CMK (cell line): Measurements from ENCODE around the gene CACHD1.

ENCODE experiments used
- DNase-seq: peaks from one replicate; pipeline ENCODE4 v3.0.0-alpha.2; 2010; ENCODE audit warnings: low read depth

The CACHD1 gene

DNA sequence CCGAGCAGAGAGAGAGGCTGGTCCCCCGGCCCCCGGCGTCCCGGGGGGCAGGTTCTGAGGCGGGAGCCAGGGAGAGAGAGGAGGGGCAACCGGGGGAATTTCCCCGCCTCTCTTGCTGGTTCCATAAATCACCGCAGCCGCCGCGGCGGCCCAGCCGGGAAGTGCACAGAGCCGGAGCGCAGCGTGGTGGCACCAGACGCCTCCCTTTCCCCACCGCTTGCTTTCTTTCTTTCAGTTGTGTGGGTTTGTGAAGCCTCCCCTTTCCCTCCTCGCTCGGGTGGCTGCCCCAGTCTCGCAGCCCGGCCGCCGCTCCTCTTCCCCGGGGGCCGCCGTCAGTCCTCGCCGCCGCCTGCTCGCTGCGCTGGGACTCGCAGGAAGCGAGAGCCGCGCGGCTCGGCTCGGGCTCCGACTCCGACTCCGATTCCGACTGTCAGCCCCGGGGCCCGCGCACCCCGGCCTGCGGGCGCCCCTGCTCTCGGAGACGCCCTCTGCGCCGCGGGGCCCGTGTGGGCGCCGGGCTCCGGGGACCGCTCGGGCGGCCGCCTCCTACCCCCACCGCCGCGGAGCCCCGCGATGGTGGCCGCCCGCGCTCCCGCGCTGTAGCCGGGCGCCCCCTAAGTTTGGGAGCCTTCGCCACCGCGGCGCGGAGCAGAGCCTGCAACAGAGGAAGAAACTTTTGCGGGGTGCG, at the start of gene CACHD1:
Gene CACHD1, plus strand, starts transcription at position 153 of the 688 bp plus-strand sequence. CDS start 616 bp downstream, outside the sequence.
- DNase-seq, result no peak

DNA sequence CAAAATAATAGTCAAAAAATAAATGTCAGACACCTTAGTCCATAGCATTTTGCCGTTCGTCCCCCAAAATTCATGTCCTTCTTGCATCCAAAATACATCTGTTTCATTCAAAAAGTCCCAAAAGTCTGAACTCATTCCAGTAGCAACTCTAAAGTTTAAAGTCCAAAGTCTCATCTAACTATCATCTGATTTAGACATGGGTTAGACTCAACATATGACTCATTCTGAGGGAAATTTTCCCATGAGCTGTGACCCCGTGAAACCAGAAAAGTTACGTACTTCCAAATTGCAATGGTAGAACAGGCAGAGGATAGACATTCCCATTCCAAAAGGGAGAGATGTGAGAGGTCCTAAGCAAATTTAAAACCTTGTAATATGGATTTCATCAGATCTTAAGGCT, 48.6 kb upstream of the CACHD1 start:
- no peak for DNase-seq

DNA sequence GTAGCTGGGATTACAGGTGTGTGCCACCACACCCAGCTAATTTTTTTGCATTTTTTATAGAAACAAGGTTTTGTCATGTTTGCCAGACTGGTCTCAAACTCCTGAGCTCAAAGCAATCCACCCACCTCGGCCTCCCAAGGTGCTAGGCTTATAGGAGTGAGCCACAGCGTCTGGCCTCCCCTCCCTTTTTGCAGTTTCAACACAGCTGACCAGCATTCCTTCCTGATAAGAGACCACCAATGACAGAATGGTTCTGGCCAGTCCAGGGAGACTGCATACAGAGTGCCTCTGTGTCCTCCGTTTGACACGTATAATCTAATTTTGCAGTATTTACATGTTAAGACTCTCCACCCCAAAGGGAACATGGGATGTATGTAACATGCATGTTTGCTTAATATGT, 46.4 kb upstream of the CACHD1 start:
- DNase-seq, result no peak

DNA sequence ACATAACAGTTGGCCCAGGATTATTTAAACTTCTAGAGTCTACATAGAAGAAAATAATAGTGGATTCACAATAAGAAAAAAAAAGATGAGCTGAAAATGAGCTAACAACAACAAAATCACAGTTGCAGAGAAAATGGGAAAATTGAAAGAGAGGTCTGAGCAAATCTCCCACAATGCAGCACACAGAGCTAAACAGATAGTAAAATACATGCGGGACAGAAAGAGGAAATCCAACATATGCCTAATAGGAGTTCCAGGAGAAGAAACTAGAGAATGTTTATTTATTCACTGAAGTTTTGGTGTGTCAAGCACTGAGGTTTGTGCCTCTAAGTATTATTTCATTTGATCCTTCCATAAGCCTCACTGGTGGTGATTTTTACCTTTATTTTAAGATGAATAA, 45.5 kb upstream of the CACHD1 start:
- no peak for DNase-seq

DNA sequence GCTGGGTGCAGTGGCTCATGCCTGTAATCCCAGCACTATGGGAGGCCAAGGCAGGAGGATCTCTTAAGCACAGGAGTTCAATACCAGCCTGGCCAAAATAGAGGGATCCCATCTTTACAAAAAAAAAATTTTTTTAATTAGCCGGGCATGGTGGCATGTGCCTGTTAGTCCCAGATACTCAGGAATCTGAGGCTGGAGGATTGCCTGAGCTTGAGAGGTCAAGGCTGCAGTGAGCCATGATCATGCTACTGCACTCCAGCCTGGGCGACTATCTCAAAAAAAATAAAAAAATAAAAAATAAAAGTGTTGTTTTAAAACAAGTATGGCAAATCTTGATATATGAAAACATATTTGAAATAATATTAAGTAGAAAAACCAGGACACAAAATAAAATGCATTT, 44.4 kb upstream of the CACHD1 start:
- no peak for DNase-seq

DNA sequence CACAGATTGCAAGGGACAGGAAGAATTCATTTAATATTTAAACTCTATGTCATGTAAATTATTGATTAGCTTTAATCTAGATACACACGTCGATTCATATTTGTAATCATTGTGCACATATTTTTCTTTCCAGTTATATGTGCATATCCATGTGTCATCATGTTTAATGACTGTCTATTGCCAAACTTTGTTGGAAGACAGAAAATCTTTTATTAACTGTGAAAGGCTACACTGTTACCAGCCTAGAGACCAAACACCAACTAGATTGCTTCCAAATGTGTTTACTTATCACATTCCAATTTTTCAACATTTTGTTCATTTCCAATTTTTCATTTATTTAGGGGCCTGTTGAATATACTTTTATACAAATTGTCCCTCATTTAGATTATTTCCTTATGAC, 43.2 kb upstream of the CACHD1 start:
- DNase-seq, result no peak

DNA sequence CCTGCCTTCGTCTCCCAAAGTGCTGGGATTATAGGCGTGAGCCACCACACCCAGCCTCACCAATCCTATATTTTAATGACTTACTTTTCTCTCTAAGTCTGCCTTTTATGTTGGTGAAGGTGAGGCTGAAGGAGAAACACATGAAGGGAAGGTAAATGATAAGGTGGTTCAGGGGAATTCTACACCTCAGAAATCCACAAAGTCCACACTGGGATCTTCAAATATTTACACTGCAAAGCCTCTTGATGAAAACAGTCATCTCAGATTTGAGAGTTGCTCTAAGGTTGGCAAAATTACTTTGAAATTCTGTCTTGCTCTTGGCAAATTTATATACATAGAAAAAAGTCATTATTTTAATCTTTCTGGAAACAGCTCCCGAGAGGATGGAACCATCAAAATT, 42.0 kb upstream of the CACHD1 start:
- DNase-seq, result no peak

DNA sequence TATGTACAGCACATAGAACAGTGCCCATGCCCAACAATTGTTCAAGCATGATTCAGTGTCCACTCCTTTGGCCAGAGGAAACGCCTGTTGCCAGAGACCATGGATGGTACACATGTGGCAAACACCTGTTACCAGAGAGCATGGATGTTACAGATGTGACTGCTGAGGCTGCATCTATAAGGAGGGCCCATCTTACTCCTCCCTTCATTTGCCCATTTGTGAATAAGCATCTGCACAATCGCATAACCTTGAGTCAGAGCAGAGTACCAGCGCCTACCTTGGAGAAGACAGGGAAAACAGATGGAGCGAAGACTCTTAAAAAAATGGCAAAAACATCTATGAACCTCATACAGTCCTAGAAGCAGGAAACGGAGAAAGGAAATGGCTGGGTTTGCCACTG, 36.6 kb upstream of the CACHD1 start:
- DNase-seq, result no peak

DNA sequence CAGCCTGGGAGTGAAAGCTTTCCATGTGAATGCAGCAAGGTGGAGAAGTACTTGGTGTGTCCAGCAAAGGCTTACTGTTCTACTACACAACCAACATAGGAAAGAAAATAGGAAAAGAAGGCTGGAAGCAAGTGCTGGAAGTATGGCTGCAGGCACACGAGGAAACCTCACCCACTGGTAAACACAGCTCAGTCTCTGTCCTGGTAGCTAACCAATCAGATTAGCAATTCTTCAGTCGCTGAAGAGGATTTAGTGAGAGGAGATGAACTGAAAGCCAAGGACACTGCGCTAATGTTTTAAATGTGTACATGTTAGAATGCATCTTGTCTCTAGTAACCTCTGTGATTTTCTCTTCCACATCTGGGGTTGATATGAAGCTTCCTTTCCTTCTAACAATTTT, 36.2 kb upstream of the CACHD1 start:
- no peak for DNase-seq

DNA sequence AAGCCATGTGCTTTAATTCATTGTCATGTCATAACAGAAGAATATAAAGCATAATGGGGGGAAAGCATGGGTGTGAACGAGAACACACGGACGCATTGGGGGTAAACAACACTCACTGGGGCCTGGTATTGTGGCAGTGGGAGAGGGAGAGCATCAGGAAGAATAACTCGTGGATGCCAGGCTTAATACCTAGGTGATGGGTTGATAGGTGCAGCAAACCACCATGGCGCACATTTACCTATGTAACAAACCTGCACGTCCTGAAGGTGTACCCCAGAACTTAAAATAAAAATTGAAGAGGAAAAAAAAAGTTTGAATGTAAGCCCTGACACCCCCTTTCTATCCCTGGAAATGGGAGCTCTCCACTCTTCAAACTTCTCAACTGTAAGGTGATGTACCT, 34.9 kb upstream of the CACHD1 start:
- no peak for DNase-seq

DNA sequence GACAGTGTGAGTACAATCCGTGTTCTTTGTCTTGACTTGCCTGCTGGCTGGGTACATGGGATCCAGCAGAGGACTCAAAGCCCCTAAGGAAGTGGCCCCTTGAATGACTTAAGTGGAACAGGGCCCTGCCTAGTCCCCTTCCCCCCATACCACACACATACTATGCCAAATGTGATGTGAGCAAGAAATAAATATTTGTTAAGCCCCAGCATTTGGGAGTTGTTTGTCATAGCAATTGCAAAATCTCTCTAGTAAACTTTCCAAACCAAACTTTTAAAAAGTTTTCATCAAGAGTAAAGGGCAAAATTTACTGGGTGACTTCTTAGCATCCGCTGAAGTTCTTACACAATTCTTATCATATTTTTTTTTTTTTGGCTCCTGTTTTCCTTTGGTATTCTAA, 32.5 kb upstream of the CACHD1 start:
- DNase-seq, result no peak

DNA sequence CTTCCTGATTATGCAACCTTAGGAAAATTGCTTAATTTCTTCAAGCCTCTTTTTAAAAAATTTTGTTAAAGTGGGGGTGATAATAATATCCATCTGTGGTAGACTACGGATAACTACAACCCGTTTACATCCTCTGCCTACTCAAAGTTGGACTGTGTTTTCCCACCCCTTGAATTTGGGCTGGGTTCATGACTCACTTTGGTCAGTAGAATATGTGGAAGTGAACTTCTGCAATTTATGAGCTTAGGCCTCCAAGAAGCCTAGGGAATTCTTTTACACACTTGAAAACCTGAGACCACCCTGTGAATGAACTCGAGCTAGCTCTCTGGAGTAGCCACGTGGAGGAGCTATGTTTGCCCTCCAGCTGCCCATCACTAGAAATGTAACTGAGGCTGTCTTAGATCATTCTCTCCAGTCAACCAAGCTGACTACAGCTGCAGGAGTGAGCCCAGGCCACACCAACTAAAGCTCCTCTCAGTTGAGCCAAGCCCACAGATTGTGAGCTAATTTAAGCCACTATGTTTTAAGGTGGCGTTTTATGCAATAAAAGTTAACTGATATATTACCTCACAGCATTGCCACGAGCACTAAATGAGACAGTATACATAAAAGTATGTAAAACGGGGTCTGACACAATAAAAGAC, 29.6 kb upstream of the CACHD1 start:
- DNase-seq, result no peak

DNA sequence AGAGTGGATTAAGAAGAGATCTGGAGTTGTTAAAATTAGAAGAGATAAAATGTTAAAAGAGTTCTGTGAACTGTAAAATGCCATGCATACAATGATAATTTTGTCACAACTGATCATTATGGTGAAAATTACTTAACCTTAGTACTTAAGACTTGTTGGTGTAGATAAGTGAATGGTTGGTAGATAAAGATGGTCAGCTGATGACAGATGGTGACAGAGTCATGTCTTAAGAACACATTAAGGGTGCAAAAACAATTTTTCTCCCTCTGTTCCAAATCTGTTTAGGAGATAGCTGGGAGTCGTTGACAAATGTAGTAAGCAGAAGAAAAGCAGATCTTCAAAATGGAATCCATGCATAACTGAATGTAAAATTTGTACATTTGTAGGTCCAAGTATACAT, 18.5 kb upstream of the CACHD1 start:
- no peak for DNase-seq

DNA sequence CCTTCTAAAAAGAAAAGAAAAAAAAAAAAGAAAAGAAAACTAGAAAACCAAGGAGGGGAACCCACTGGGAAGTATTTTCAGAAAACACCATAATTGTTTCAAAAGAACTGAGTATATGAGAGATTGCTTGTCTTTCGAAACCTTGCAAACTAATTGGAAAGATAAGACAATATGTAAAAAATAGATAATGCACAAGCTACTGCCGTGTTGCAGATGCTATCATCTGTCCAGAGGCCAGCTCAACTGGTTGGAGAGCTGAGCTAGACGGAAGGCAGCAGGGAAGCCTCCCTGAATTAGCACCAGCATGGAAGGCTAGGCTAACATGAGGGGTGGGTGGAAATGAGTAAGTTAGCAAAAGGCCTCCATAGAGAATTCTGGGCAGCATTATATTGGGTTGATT, 16.2 kb upstream of the CACHD1 start:
- peak; percentile 42 for DNase-seq

DNA sequence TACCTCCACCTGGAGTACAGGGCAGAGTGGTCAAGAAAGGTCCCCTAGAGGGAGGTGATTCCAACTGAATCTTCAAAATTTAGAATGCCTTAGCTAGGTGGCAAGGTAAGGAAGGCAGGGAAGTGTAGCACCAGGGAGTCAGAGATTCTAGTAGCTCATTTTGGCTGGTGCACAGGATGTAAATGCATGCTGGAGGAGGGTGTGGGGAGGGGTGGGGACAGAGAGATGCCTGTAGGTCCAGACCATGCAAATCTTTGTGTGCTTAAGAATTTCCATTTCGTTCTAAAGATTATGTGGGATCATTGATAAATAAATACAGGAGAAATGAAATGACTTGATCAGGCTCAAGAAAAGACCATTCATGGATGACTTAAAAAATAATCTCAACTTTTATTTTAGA, 11.0 kb upstream of the CACHD1 start:
- no peak for DNase-seq

DNA sequence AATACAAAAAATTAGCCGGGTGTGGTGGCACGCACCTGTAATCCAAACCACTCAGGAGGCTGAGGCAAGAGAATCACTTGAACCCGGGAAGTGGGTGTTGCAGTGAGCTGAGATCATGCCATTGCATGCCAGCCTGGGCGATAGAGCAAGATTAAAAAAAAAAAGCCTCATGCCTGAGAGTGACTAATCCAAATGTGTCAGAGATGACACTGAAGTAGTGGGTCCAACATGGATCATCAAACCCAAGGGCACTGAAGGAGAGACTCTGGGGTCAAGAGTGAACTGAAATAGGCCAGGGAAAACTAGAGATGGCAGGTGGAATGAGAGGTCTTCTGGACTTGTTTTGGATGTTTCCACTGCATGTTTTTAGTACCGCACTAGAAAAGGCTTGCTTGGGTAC, 10.2 kb upstream of the CACHD1 start:
- no peak for DNase-seq

DNA sequence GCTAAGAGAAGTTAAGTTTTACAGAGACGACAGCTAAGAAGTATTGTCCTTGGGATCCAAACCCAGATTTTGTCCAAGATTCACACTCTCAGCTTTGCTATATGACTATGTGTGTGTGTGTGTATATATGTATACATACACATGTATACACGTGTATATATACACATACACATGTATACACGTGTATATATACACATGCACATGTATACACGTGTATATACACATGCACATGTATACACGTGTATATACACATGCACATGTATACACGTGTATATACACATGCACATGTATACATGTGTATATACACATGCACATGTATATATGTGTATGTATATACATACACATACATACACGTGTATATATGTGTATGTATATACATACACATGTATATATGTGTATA, 3.9 kb upstream of the CACHD1 start:
- no peak for DNase-seq

DNA sequence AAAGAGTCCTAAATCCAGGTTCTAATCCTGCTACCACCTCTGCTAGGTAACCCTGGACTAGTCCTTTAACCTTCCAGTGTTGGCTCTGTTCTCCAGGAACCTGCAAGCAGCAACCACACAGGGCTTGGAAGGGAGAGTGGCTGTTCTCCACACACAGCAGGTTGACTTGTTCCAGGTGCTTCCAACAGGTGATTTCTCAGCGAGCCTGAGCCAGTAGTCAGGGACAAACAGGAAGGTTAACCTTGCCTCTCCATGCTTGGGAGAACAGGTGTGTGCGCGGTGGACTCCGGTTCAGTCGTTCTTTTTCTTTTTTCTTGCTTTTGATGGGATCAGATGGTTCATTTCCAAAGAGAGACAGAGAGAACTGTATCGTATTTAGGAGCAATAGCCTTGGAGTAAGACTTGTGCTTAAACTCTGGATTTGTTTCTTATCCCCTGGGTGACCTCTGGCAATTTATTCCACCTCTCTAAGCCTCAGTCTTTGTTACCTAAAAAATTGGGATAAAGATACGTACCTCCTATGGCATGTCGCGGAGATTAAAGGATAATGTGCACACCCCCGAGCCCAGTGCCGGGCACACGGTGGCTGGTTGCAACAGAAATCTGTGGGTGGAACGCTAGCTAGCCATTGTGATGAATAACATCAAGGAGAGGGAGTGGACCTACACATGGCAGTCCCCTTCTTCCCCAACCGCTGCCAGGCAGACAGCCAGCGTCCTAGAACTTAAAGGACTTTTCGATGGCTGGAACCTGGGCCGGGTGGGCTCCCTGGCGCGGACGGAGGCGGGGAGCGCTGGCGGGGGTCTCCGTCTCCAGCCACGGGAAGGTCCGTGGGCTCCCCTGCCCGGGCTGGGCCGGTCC, 583 bp upstream of the CACHD1 start:
- no peak for DNase-seq

DNA sequence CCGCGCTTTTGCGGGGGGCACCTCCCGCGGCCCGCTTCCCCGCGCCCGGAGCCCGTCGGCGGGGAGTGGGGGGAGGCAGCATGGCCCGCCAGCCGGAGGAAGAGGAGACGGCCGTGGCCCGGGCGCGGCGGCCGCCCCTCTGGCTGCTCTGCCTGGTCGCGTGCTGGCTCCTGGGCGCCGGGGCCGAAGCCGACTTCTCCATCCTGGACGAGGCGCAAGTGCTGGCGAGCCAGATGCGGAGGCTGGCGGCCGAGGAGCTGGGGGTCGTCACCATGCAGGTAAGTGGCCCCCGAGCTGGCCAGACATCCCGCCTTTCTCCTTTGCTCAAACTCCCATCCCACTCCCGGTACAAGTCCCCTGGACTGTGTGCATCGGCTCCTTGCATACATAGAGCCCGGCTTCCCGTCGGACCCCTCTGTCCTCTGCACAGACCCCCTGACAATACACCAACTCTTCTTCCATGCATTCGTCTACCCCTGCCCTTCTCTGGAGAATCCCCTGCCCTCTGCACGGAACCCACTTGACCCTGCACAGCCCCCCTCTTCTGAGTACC, 812 bp downstream of the CACHD1 start:
- no peak for DNase-seq

DNA sequence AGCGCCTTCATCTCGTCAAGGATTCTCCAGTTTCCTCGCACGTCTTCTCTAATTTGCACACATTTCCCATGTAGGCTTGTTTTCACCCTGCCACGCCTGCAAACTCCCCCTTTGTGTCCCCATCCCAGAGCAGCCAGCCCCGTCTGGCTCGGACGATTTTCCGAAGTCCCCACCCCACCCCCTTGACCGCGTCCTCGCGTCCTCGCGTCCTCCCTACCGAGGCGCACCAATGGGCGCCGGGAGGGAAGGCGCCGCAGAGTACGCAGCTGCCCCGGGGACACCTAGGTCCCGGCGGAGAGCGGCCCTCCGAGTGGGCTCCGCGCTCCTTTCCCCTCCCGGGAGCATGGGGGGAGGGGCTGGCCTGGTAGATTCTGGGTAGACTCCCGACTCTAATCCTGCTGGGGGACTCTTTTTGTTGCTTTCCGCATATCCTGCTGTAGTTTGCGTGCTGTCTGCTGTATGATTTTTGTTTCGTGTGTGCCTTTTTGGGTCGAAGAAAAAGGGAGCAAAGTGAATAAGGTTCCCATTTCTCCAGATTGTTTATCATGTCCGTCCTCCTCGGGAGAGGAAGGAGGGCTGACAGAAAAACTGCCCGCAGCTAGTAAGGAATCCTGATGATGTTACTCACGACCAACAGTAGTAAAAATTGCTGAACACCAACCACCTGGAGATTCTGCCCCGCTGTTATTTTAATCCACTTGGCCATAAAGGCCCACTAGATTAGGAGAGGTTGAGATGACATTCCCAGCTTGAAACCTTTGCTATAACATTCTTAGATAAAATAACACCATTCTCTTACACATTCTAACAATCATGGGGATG, 1.5 kb downstream of the CACHD1 start:
- DNase-seq, result no peak

DNA sequence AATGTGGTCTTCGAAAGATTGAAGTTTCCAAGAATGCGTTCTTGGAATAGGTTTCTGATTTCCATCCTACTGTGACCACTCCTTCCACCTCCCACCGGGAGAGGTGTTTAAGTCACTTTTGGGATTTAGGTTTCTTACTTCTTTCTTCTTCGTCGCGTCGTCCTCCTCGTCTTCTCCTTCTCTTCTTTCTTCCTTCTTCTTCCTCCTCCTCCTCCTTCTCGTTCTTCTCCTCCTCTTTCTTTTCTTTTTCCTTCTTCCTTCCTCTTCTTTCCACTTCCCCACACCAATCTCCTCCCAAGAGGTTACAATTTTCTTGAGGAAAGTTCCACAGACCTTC, 2.1 kb downstream of the CACHD1 start:
- DNase-seq, result no peak

DNA sequence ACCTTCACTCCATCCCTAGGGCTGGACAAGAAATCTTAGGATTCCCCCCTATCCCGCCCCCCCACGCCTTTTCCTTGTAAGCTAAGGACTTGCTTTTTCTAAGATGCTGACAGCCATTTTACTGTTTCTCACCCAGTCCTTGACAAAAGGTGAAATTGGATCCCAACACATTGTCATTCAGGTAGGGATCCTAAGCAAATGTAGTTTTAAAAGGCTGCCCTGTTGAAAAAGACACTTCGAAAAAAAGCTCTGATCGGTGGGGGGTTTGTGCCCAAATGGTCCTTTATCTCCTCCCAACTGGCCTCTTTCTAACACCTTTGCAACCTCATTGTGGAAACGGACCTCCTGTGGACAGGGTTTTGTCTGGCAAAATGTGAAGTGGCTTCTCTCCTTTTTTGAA, 2.9 kb downstream of the CACHD1 start:
- no peak for DNase-seq
